GM12878 (cell line): Measurements from ENCODE around the gene ARPC1B. TPM values are rescaled to one million over a fixed set of nuclear protein-coding genes. Genes with fewer than 3 reads are reported as not detected.

Experiments used
- ATAC-seq: fragments of 200-7000 bp; cut with Tn5 transposase; 3 replicates; pipeline ENCODE4 v1.9.1; 2020; ENCODE audit warnings: mild to moderate bottlenecking, moderate library complexity
- BruUV-seq: library from RNA; stranded (reverse); fragments of 400-500 nt; replicated peaks from 2 replicates; lab custom pipeline; 2021; lab: Mats Ljungman, UMichigan
- CTCF ChIA-PET: fragments of 300-600 bp; sonication (Branson Sonifier 250); formaldehyde crosslinking; extraction: SDS; loops from one replicate; lab custom pipeline; 2021; ENCODE audit warnings: inconsistent platforms; lab: Yijun Ruan, JAX
- POLR2A ChIA-PET: fragments of 350-600 bp; formaldehyde crosslinking; extraction: SDS; loops from one replicate; lab custom pipeline; 2021; ENCODE audit warnings: inconsistent platforms; lab: Charles Lee
- RAD21 ChIA-PET: fragments of 300-600 bp; sonication (Branson Sonifier 250); formaldehyde crosslinking; loops from one replicate; lab custom pipeline; 2023; ENCODE audit warnings: antibody characterized with exemption; ENCODE audit not compliant: unreplicated experiment; lab: Charles Lee
- SMC1A ChIA-PET: fragments of 300-600 bp; sonication (Branson Sonifier 250); formaldehyde crosslinking; loops from one replicate; lab custom pipeline; 2023; ENCODE audit not compliant: unreplicated experiment, uncharacterized antibody; lab: Charles Lee
- DNase-seq: peaks from one replicate; pipeline ENCODE4 v3.0.0-alpha.2; 2011; ENCODE audit warnings: low read depth, low spot score
- FAIRE-seq: peaks from 3 replicates; lab custom pipeline; 2011; peaks lifted over from hg19 to GRCh38; lab: Jason Lieb, UNC
- H2AFZ ChIP-seq: 2 replicates; pipeline ENCODE4 v1.6.0; 2011; ENCODE audit warnings: low read depth, low read length, control low read depth; ENCODE audit not compliant: control insufficient read depth
- H3K27ac ChIP-seq: 2 replicates; pipeline ENCODE4 v1.5.1; 2011; ENCODE audit warnings: control low read depth; ENCODE audit not compliant: control insufficient read depth, insufficient read depth
- H3K27me3 ChIP-seq, 2 experiments: replicated peaks in 1 of 2; 2 replicates each; pipeline versions ENCODE4 v1.6.0 to v1.6.1; 2011; ENCODE audit warnings: low read length in 1 of 2; ENCODE audit not compliant: control insufficient read depth in 2 of 2, insufficient read depth in 2 of 2
- H3K36me3 ChIP-seq, 2 experiments: 2 replicates each; pipeline ENCODE4 v1.5.1; 2011; ENCODE audit warnings: low read length in 1 of 2; ENCODE audit not compliant: control insufficient read depth in 2 of 2, insufficient read depth in 2 of 2
- H3K4me1 ChIP-seq: 2 replicates; pipeline ENCODE4 v1.6.1; 2011; ENCODE audit warnings: mild to moderate bottlenecking, low read length, moderate library complexity, mixed read lengths; ENCODE audit not compliant: control insufficient read depth, insufficient read depth
- H3K4me2 ChIP-seq: 2 replicates; pipeline ENCODE4 v1.6.0; 2011; ENCODE audit warnings: control low read depth; ENCODE audit not compliant: control insufficient read depth, insufficient read depth
- H3K4me3 ChIP-seq: fragments of 200-600 bp; sonication (generic); 2 replicates; pipeline ENCODE4 v1.5.1; 2016
- H3K79me2 ChIP-seq: 2 replicates; pipeline ENCODE4 v1.6.0; 2011; ENCODE audit warnings: low read length; ENCODE audit not compliant: control insufficient read depth, insufficient read depth
- H3K9ac ChIP-seq: 2 replicates; pipeline ENCODE4 v1.8.0; 2011; ENCODE audit warnings: low read length, control low read depth, mixed read lengths; ENCODE audit not compliant: control insufficient read depth, insufficient read depth
- H3K9me3 ChIP-seq: replicated peaks from 3 replicates; pipeline ENCODE4 v1.5.1; 2011; ENCODE audit warnings: mild to moderate bottlenecking, low read length; ENCODE audit not compliant: control insufficient read depth, insufficient read depth
- H4K20me1 ChIP-seq: 2 replicates; pipeline ENCODE4 v1.6.0; 2011; ENCODE audit not compliant: control insufficient read depth, insufficient read depth
- CBX5 ChIP-seq: sonication (generic); IDR thresholded peaks from 2 replicates; pipeline ENCODE4 v1.6.1; 2016; ENCODE audit warnings: low read depth, moderate library complexity, mild to moderate bottlenecking, inconsistent platforms
- CTCF ChIP-seq, 3 experiments: IDR thresholded peaks in 2 of 3; conservative IDR thresholded peaks in 1 of 3; 2 replicates each; pipeline ENCODE4 v1.5.1; 2011; ENCODE audit warnings: low read depth in 3 of 3, low read length in 3 of 3, mild to moderate bottlenecking in 3 of 3, control low read depth in 2 of 3, moderate library complexity in 2 of 3, inconsistent platforms in 1 of 3, mixed read lengths in 1 of 3; ENCODE audit not compliant: control insufficient read depth in 2 of 3, insufficient read depth in 1 of 3; ENCODE audit errors: extremely low read depth in 1 of 3
- JUNB ChIP-seq: IDR thresholded peaks from 2 replicates; pipeline ENCODE4 v1.6.1; 2016; ENCODE audit warnings: antibody characterized with exemption, mild to moderate bottlenecking
- MLLT1 ChIP-seq: fragments of 450-650 bp; IDR thresholded peaks from 2 replicates; pipeline ENCODE4 v1.6.1; 2016; ENCODE audit warnings: mild to moderate bottlenecking
- RCOR1 ChIP-seq: conservative IDR thresholded peaks from 2 replicates; pipeline ENCODE4 v1.6.1; 2012; ENCODE audit warnings: low read depth, low read length, improper control_type of control experiment
- WGBS: methylation state at CpG from one replicate; pipeline ENCODE4 v1.1.6; 2016; ENCODE audit warnings: low lambda C conversion rate; ENCODE audit not compliant: insufficient replicate concordance, insufficient coverage; ENCODE audit errors: missing lambda C conversion rate; 5-methylcytosine and 5-hydroxymethylcytosine counted together
- in situ Hi-C: fragments of 300-500 bp; cut with MboI; formaldehyde crosslinking; loops from 9 replicates; pipeline ENCODE4 v1.14.3; 2018; ENCODE audit warnings: mixed read lengths
- intact Hi-C: fragments of 100-400 bp; cut with micrococcal nuclease; formaldehyde crosslinking; loops from one replicate; pipeline ENCODE4 v1.14.2; 2022; ENCODE audit not compliant: unreplicated experiment
- polyA plus RNA-seq, 11 experiments: library from polyadenylated mRNA; depleted of rRNA in 4 of 11; unstranded in 6 of 11; stranded (reverse) in 5 of 11; fragments of >200 nt; fragmentation: Nextera tagmentation in 4 of 11; fragmentation: Illumina TruSeq in 1 of 11; extraction: Ambion mirVana in 4 of 11; extraction: Trizol in 1 of 11; gene quantifications; 1 replicate in 1 of 11; 2 replicates in 10 of 11; pipeline versions ENCODE4 v1.2.1 to v1.2.3, GENCODE V29; 2011 to 2016; ENCODE audit warnings: inconsistent platforms in 2 of 11, missing spikeins in 2 of 11, low read depth in 1 of 11
- total RNA-seq, 4 experiments: library from RNA; depleted of rRNA in 3 of 4; stranded (reverse); fragments of >200 nt in 3 of 4; fragmentation: Illumina TruSeq in 1 of 4; extraction: Trizol in 1 of 4; gene quantifications; 2 replicates each; pipeline versions ENCODE4 v1.2.1 to v1.2.3, GENCODE V29; 2013 to 2021

Gene ARPC1B
- total and polyA plus RNA-seq, 10 of the 15 experiments (the other 5 are each of a cell fraction or from before 2014, with no cell fraction given), result 14.1 to 762 (median 387) TPM

GRCh38 chr7:99428972-99429566 lies 54.5 kb downstream of the ARPC1B start:
- no peak for DNase-seq
- ChIA-PET RAD21 (no interaction called here), POLR2A (no interaction called here), SMC1A (no interaction called here), CTCF (no interaction called here)
- no peaks in the 10 kb centered on the region for H3K9me3 ChIP-seq
- intact Hi-C loops (no loop called here), in situ Hi-C loops (no loop called here)
- no peak overlapping the region for H3K4me3 ChIP-seq
- no peak overlapping the region for H3K27ac ChIP-seq
- no peak overlapping the region for H3K4me2 ChIP-seq
- TF ChIP-seq CBX5, result no peak
- TF ChIP-seq RCOR1, result no peak
- no peak for TF ChIP-seq MLLT1
- no peak for TF ChIP-seq CTCF (IDR thresholded peaks at IDR 0.05 in 2 of 3, conservative IDR thresholded peaks at IDR 0.05 in 1 of 3; ENCODE audit: control insufficient read depth in 2 of 3, extremely low read depth in 1 of 3, insufficient read depth in 1 of 3, low read depth in 3 of 3, low read length in 3 of 3)
- no peak for TF ChIP-seq JUNB
- no peak overlapping the region for H3K9ac ChIP-seq
- H3K4me1 ChIP-seq, result no peaks in the 10 kb centered on the region
- H3K27me3 ChIP-seq, result no peaks in the 10 kb centered on the region
- WGBS, result 70% methylated on average over 10 of the region's 10 CpGs
- ATAC-seq, result no peak
- no peak overlapping the region for H2AFZ ChIP-seq
- FAIRE-seq, result no peak
- H3K36me3 ChIP-seq, result peaks cover 7 to 16% of the 10 kb centered on the region in 2 experiments; a peak in 3 of 4 replicates
- H3K79me2 ChIP-seq, result no peaks in the 10 kb centered on the region
- BruUV-seq, result no TSS peak
- H4K20me1 ChIP-seq, result no peaks in the 10 kb centered on the region
